H9 (cell line): ENCODE measurements around the gene PLA2G12B. TPM values are rescaled to one million over a fixed set of nuclear protein-coding genes. Genes with fewer than 3 reads are reported as not detected.

Source experiments
- DNase-seq: peaks from one replicate; pipeline ENCODE4 v3.0.0-alpha.2; 2017
- H2AFZ ChIP-seq: one replicate; pipeline ENCODE4 v1.6.1; 2013; ENCODE audit warnings: mild to moderate bottlenecking, low read length, control low read depth, moderate library complexity
- H2AK5ac ChIP-seq: 2 replicates; pipeline ENCODE4 v1.6.1; 2013; ENCODE audit warnings: low read length, control low read depth, mixed read lengths; ENCODE audit not compliant: insufficient read length
- H2BK120ac ChIP-seq: one replicate; pipeline ENCODE4 v1.6.1; 2013; ENCODE audit warnings: low read depth, mild to moderate bottlenecking, low read length, control low read depth, inconsistent platforms; ENCODE audit not compliant: poor library complexity, severe bottlenecking
- H2BK12ac ChIP-seq: 2 replicates; pipeline ENCODE4 v1.6.1; 2013; ENCODE audit warnings: low read length, control low read depth, mixed read lengths, low read depth; ENCODE audit not compliant: insufficient read length
- H2BK15ac ChIP-seq: 2 replicates; pipeline ENCODE4 v1.6.1; 2013; ENCODE audit warnings: low read depth, low read length, control low read depth
- H2BK20ac ChIP-seq: one replicate; pipeline ENCODE4 v1.6.1; 2013; ENCODE audit warnings: low read depth, mild to moderate bottlenecking, low read length, control low read depth, inconsistent platforms; ENCODE audit not compliant: poor library complexity, severe bottlenecking
- H2BK5ac ChIP-seq: 2 replicates; pipeline ENCODE4 v1.6.1; 2013; ENCODE audit warnings: low read length, control low read depth, mixed read lengths; ENCODE audit not compliant: insufficient read length
- H3K14ac ChIP-seq: 2 replicates; pipeline ENCODE4 v1.6.1; 2013; ENCODE audit warnings: low read length, control low read depth; ENCODE audit not compliant: insufficient read depth
- H3K18ac ChIP-seq: 2 replicates; pipeline ENCODE4 v1.6.1; 2013; ENCODE audit warnings: low read depth, mild to moderate bottlenecking, mixed read lengths, low read length, control low read depth; ENCODE audit not compliant: insufficient read length
- H3K23ac ChIP-seq: 2 replicates; pipeline ENCODE4 v1.6.1; 2013; ENCODE audit warnings: low read length, control low read depth, mixed read lengths, low read depth; ENCODE audit not compliant: insufficient read length
- H3K23me2 ChIP-seq: 2 replicates; pipeline ENCODE4 v1.6.1; 2013; ENCODE audit warnings: low read depth, mild to moderate bottlenecking, mixed read lengths, low read length, control low read depth; ENCODE audit not compliant: insufficient read length, poor library complexity, severe bottlenecking
- H3K27ac ChIP-seq: 2 replicates; pipeline ENCODE4 v1.5.1; 2013; ENCODE audit warnings: low read length, control low read depth, mixed read lengths, low read depth; ENCODE audit not compliant: insufficient read length
- H3K27me3 ChIP-seq: 2 replicates; pipeline ENCODE4 v1.6.1; 2013; ENCODE audit warnings: low read length, control low read depth, inconsistent platforms; ENCODE audit not compliant: insufficient read depth
- H3K4ac ChIP-seq: 2 replicates; pipeline ENCODE4 v1.6.1; 2013; ENCODE audit warnings: low read depth, mild to moderate bottlenecking, control low read depth, inconsistent platforms, low read length, moderate library complexity
- H3K4me1 ChIP-seq: 2 replicates; pipeline ENCODE4 v1.6.1; 2013; ENCODE audit warnings: low read length, control low read depth, inconsistent platforms; ENCODE audit not compliant: insufficient read depth
- H3K4me2 ChIP-seq: 2 replicates; pipeline ENCODE4 v1.6.1; 2013; ENCODE audit warnings: low read length, control low read depth, mixed read lengths; ENCODE audit not compliant: insufficient read length, insufficient read depth
- H3K56ac ChIP-seq: 2 replicates; pipeline ENCODE4 v1.6.1; 2013; ENCODE audit warnings: low read depth, mild to moderate bottlenecking, mixed read lengths, low read length, control low read depth; ENCODE audit not compliant: insufficient read length
- H3K79me1 ChIP-seq: 2 replicates; pipeline ENCODE4 v1.6.1; 2013; ENCODE audit warnings: low read depth, mild to moderate bottlenecking, moderate library complexity, low read length, control low read depth, inconsistent platforms; ENCODE audit not compliant: insufficient read depth, poor library complexity, severe bottlenecking
- H3K79me2 ChIP-seq: 2 replicates; pipeline ENCODE4 v1.6.1; 2013; ENCODE audit warnings: low read length, control low read depth, inconsistent platforms; ENCODE audit not compliant: insufficient read depth
- H3K9ac ChIP-seq: 2 replicates; pipeline ENCODE4 v1.6.1; 2013; ENCODE audit warnings: low read length, control low read depth, mixed read lengths; ENCODE audit not compliant: insufficient read length; ENCODE audit errors: extremely low read depth
- H3K9me3 ChIP-seq: one replicate; pipeline ENCODE4 v1.6.1; 2013; ENCODE audit warnings: low read depth, low read length, inconsistent platforms; ENCODE audit not compliant: control insufficient read depth
- H3T11ph ChIP-seq: one replicate; pipeline ENCODE4 v1.6.1; 2013; ENCODE audit warnings: mild to moderate bottlenecking, low read length, control low read depth, inconsistent platforms
- H4K20me1 ChIP-seq: one replicate; pipeline ENCODE4 v1.6.1; 2013; ENCODE audit not compliant: control insufficient read depth, insufficient read length, insufficient read depth
- H4K5ac ChIP-seq: 2 replicates; pipeline ENCODE4 v1.6.1; 2013; ENCODE audit warnings: low read depth, mild to moderate bottlenecking, mixed read lengths, low read length, control low read depth; ENCODE audit not compliant: insufficient read length
- H4K8ac ChIP-seq: replicated peaks from 2 replicates; pipeline ENCODE4 v1.6.1; 2013; ENCODE audit warnings: low read length, control low read depth, mixed read lengths, low read depth; ENCODE audit not compliant: insufficient read length
- H4K91ac ChIP-seq: 2 replicates; pipeline ENCODE4 v1.6.1; 2013; ENCODE audit warnings: low read depth, mild to moderate bottlenecking, moderate library complexity, mixed read lengths, low read length, control low read depth; ENCODE audit not compliant: insufficient read length
- H3K27ac Mint-ChIP-seq, 3 experiments: 2 replicates in 2 of 3; 3 replicates in 1 of 3; pipeline ENCODE4 v1.8.0; 2020 to 2021; ENCODE audit warnings: mixed read lengths in 3 of 3, mild to moderate bottlenecking in 1 of 3, moderate library complexity in 1 of 3
- H3K27me3 Mint-ChIP-seq: 2 replicates; pipeline ENCODE4 v1.8.0; 2021; ENCODE audit warnings: low read depth, mild to moderate bottlenecking, moderate library complexity, mixed read lengths
- H3K36me3 Mint-ChIP-seq, 3 experiments: 2 replicates in 2 of 3; 3 replicates in 1 of 3; pipeline ENCODE4 v1.8.0; 2020 to 2021; ENCODE audit warnings: low read depth in 3 of 3, mixed read lengths in 3 of 3; ENCODE audit not compliant: insufficient read depth in 1 of 3
- H3K4me1 Mint-ChIP-seq, 2 experiments: 2 replicates each; pipeline ENCODE4 v1.8.0; 2020; ENCODE audit warnings: mixed read lengths in 2 of 2
- H3K4me3 Mint-ChIP-seq, 2 experiments: 2 replicates in 1 of 2; 3 replicates in 1 of 2; pipeline ENCODE4 v1.8.0; 2020 to 2021; ENCODE audit warnings: mild to moderate bottlenecking in 2 of 2, mixed read lengths in 2 of 2, moderate library complexity in 1 of 2
- H3K9me3 Mint-ChIP-seq, 2 experiments: 2 replicates in 1 of 2; 3 replicates in 1 of 2; pipeline ENCODE4 v1.8.0; 2020; ENCODE audit warnings: mild to moderate bottlenecking in 2 of 2, mixed read lengths in 2 of 2, moderate library complexity in 1 of 2
- WGBS: extraction: QIAGEN DNeasy Blood & Tissue Kit; methylation state at CpG from one replicate; pipeline ENCODE4 v1.1.7; 2013; ENCODE audit warnings: missing lambda C conversion rate, low lambda C conversion rate, mixed read lengths; ENCODE audit not compliant: insufficient read length; ENCODE audit errors: extremely low coverage; 5-methylcytosine and 5-hydroxymethylcytosine counted together
- total RNA-seq: library from RNA; stranded (reverse); gene quantifications from 2 replicates; pipeline ENCODE4 v1.2.1, GENCODE V29; 2021
- TF ChIP-seq, protein P1 (sequence below): fragments of 200-600 bp; sonication (generic); conservative IDR thresholded peaks from 3 replicates; pipeline ENCODE4 v1.8.0; 2021; ENCODE audit warnings: antibody characterized with exemption, mild to moderate bottlenecking

The PLA2G12B gene
- total RNA-seq, 1 experiment from 2014 or later = not detected

DNA sequence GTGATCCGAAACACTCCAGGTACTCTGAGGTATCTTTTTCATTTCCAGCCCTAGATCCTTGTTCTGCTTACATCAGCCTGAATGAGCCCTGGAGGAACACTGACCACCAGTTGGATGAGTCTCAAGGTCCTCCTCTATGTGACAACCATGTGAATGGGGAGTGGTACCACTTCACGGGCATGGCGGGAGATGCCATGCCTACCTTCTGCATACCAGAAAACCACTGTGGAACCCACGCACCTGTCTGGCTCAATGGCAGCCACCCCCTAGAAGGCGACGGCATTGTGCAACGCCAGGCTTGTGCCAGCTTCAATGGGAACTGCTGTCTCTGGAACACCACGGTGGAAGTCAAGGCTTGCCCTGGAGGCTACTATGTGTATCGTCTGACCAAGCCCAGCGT, 56.0 kb downstream of the PLA2G12B start:
- H3K56ac ChIP-seq = no peak overlapping the region
- Mint-ChIP-seq H3K4me1 (no peaks in the 10 kb centered on the region), H3K9me3 (peaks cover 2 to 3% of the 10 kb centered on the region in 2 experiments), H3K27me3 (no peaks in the 10 kb centered on the region), H3K27ac (no peak overlapping the region), H3K4me3 (no peak overlapping the region), H3K36me3 (peaks cover 0 to 2% (median 2%) of the 10 kb centered on the region in 3 experiments; a peak in 4 of 7 replicates)
- no peak overlapping the region for H2BK20ac ChIP-seq
- no peak overlapping the region for H4K5ac ChIP-seq
- H2BK5ac ChIP-seq = no peak overlapping the region
- no peak overlapping the region for H2AK5ac ChIP-seq
- no peak overlapping the region for H2BK15ac ChIP-seq
- H4K20me1 ChIP-seq = no peaks in the 10 kb centered on the region
- no peak overlapping the region for H2BK120ac ChIP-seq
- H3K18ac ChIP-seq = no peak overlapping the region
- no peak overlapping the region for H3K9ac ChIP-seq
- no peak overlapping the region for H3T11ph ChIP-seq
- H3K27ac ChIP-seq = no peak overlapping the region
- no CpG with 5 or more reads among the region's 10 CpGs for WGBS
- H3K23me2 ChIP-seq = no peaks in the 10 kb centered on the region
- no peak overlapping the region for H3K14ac ChIP-seq
- H3K4me1 ChIP-seq = no peaks in the 10 kb centered on the region
- H3K23ac ChIP-seq = no peak overlapping the region
- H3K79me2 ChIP-seq = no peaks in the 10 kb centered on the region
- no peak overlapping the region for H2AFZ ChIP-seq
- H3K9me3 ChIP-seq = no peaks in the 10 kb centered on the region
- DNase-seq = no peak
- H2BK12ac ChIP-seq = no peak overlapping the region
- no peaks in the 10 kb centered on the region for H3K27me3 ChIP-seq
- no peak overlapping the region for H3K4me2 ChIP-seq
- TF ChIP-seq, protein P1, sequence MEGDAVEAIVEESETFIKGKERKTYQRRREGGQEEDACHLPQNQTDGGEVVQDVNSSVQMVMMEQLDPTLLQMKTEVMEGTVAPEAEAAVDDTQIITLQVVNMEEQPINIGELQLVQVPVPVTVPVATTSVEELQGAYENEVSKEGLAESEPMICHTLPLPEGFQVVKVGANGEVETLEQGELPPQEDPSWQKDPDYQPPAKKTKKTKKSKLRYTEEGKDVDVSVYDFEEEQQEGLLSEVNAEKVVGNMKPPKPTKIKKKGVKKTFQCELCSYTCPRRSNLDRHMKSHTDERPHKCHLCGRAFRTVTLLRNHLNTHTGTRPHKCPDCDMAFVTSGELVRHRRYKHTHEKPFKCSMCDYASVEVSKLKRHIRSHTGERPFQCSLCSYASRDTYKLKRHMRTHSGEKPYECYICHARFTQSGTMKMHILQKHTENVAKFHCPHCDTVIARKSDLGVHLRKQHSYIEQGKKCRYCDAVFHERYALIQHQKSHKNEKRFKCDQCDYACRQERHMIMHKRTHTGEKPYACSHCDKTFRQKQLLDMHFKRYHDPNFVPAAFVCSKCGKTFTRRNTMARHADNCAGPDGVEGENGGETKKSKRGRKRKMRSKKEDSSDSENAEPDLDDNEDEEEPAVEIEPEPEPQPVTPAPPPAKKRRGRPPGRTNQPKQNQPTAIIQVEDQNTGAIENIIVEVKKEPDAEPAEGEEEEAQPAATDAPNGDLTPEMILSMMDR = no peak
- H3K79me1 ChIP-seq = no peaks in the 10 kb centered on the region
- no peak overlapping the region for H3K4ac ChIP-seq
- no peak overlapping the region for H4K8ac ChIP-seq
- no peak overlapping the region for H4K91ac ChIP-seq
